Immature natural killer cell (primary cell): Measurements from ENCODE around the gene SCARF2. TPM values are rescaled to one million over a fixed set of nuclear protein-coding genes. Genes with fewer than 3 reads are reported as not detected.
A peak's percentile ranks its signal among the peaks of the same experiment; 100 is the strongest.

Experiments
- DNase-seq, 3 donors: peaks; one replicate each; pipeline ENCODE4 v3.0.0; 2022; ENCODE audit warnings: mixed read lengths in 1 of 3
- H3K27ac Mint-ChIP-seq, 6 donors: one replicate each; pipeline ENCODE4 v1.8.0; 2020; ENCODE audit warnings: mixed read lengths in 6 of 6, mild to moderate bottlenecking in 5 of 6, inconsistent platforms in 4 of 6, moderate library complexity in 3 of 6
- H3K27me3 Mint-ChIP-seq, 3 donors: one replicate each; pipeline ENCODE4 v1.8.0; 2020 to 2021; ENCODE audit warnings: low read depth in 3 of 3, mild to moderate bottlenecking in 3 of 3, mixed read lengths in 3 of 3, moderate library complexity in 3 of 3, inconsistent platforms in 1 of 3
- H3K36me3 Mint-ChIP-seq, 3 donors: one replicate each; pipeline ENCODE4 v1.8.0; 2020; ENCODE audit warnings: mixed read lengths in 3 of 3, inconsistent platforms in 2 of 3, mild to moderate bottlenecking in 2 of 3
- H3K4me1 Mint-ChIP-seq, 2 donors: one replicate each; pipeline ENCODE4 v1.8.0; 2020; ENCODE audit warnings: inconsistent platforms in 2 of 2, mild to moderate bottlenecking in 2 of 2, mixed read lengths in 2 of 2, moderate library complexity in 1 of 2
- H3K4me3 Mint-ChIP-seq, 5 donors: one replicate each; pipeline ENCODE4 v1.8.0; 2020; ENCODE audit warnings: mild to moderate bottlenecking in 5 of 5, mixed read lengths in 5 of 5, inconsistent platforms in 3 of 5, moderate library complexity in 3 of 5
- H3K9me3 Mint-ChIP-seq, 6 donors: one replicate each; pipeline ENCODE4 v1.8.0; 2020; ENCODE audit warnings: mild to moderate bottlenecking in 6 of 6, mixed read lengths in 6 of 6, inconsistent platforms in 4 of 6, moderate library complexity in 3 of 6
- polyA plus RNA-seq, 3 donors: library from polyadenylated mRNA; unstranded; fragments of 300-500 nt; fragmentation: Illumina TruSeq; gene quantifications; one replicate each; pipeline ENCODE4 v1.2.3, GENCODE V29; 2021

The SCARF2 gene
- polyA plus RNA-seq, 3 donors from 2014 or later = 0.48 TPM; not detected in 2

- no peak overlapping the region for H3K4me3 Mint-ChIP-seq
- no peak for DNase-seq
- peaks cover 6 to 22% (median 15%) of the 10 kb centered on the region in 3 donors for H3K36me3 Mint-ChIP-seq
- H3K27ac Mint-ChIP-seq = no peak overlapping the region
- peaks cover 6 to 10% (median 9%) of the 10 kb centered on the region in 3 donors for H3K27me3 Mint-ChIP-seq
- no peaks in the 10 kb centered on the region for H3K9me3 Mint-ChIP-seq
- H3K4me1 Mint-ChIP-seq = peaks cover 11 to 12% of the 10 kb centered on the region in 2 donors
Measured at GRCh38 chr22:20440637-20441591, 3.3 kb upstream of the SCARF2 start.

- no peaks in the 10 kb centered on the region for H3K9me3 Mint-ChIP-seq
- no peak overlapping the region for H3K4me3 Mint-ChIP-seq
- H3K4me1 Mint-ChIP-seq = peaks cover 11 to 16% of the 10 kb centered on the region in 2 donors
- peaks cover 6 to 22% (median 19%) of the 10 kb centered on the region in 3 donors for H3K36me3 Mint-ChIP-seq
- peaks cover 10 to 18% (median 16%) of the 10 kb centered on the region in 3 donors for H3K27me3 Mint-ChIP-seq
- DNase-seq = no peak
- no peak overlapping the region for H3K27ac Mint-ChIP-seq
Measured at GRCh38 chr22:20439928-20440575, 2.4 kb upstream of the SCARF2 start.

GRCh38 chr22:20439556-20439927, 1.9 kb upstream of the SCARF2 start:
- no peak for DNase-seq
- Mint-ChIP-seq H3K4me1 (peaks cover 11 to 16% of the 10 kb centered on the region in 2 donors), H3K9me3 (no peaks in the 10 kb centered on the region), H3K36me3 (peaks cover 6 to 18% (median 17%) of the 10 kb centered on the region in 3 donors), H3K27me3 (peaks cover 15 to 21% (median 19%) of the 10 kb centered on the region in 3 donors), H3K27ac (no peak overlapping the region), H3K4me3 (peak overlapping the region in 3 of 5 donors; percentile 10 to 47 (median 38))

- Mint-ChIP-seq H3K4me3 (peak overlapping the region; percentile 26 to 56 (median 44)), H3K27me3 (peaks cover 19 to 24% (median 19%) of the 10 kb centered on the region in 3 donors), H3K36me3 (peaks cover 3 to 12% (median 12%) of the 10 kb centered on the region in 3 donors), H3K27ac (peak overlapping the region in 1 of 6 donors; percentile 36), H3K4me1 (peaks cover 11 to 16% of the 10 kb centered on the region in 2 donors), H3K9me3 (no peaks in the 10 kb centered on the region)
- no peak for DNase-seq
Measured at GRCh38 chr22:20438678-20439492, 1.3 kb upstream of the SCARF2 start.

- peaks cover 19 to 23% (median 20%) of the 10 kb centered on the region in 3 donors for H3K27me3 Mint-ChIP-seq
- DNase-seq = no peak
- H3K4me1 Mint-ChIP-seq = peaks cover 11 to 16% of the 10 kb centered on the region in 2 donors
- peak overlapping the region; percentile 26 to 56 (median 44) for H3K4me3 Mint-ChIP-seq
- H3K9me3 Mint-ChIP-seq = no peaks in the 10 kb centered on the region
- H3K36me3 Mint-ChIP-seq = peaks cover 3 to 12% (median 12%) of the 10 kb centered on the region in 3 donors
- peak overlapping the region in 1 of 6 donors; percentile 36 for H3K27ac Mint-ChIP-seq
Measured at GRCh38 chr22:20438427-20438677, 727 bp upstream of the SCARF2 start.

- peaks cover 11 to 18% of the 10 kb centered on the region in 2 donors for H3K4me1 Mint-ChIP-seq
- DNase-seq = peak in 1 of 3 donors; percentile 16
- H3K9me3 Mint-ChIP-seq = no peaks in the 10 kb centered on the region
- H3K27ac Mint-ChIP-seq = peak overlapping the region in 1 of 6 donors; percentile 22
- H3K4me3 Mint-ChIP-seq = peak overlapping the region; percentile 79 to 88 (median 81)
- H3K27me3 Mint-ChIP-seq = peaks cover 19 to 27% (median 23%) of the 10 kb centered on the region in 3 donors
- peaks cover 3 to 4% (median 4%) of the 10 kb centered on the region in 3 donors for H3K36me3 Mint-ChIP-seq
Measured at GRCh38 chr22:20436768-20437612, 635 bp downstream of the SCARF2 start.

GRCh38 chr22:20436307-20436767, 1.3 kb downstream of the SCARF2 start:
- Mint-ChIP-seq H3K27ac (no peak overlapping the region), H3K9me3 (no peaks in the 10 kb centered on the region), H3K4me3 (peak overlapping the region in 4 of 5 donors; percentile 79 to 88 (median 82)), H3K36me3 (peaks cover 3 to 4% (median 4%) of the 10 kb centered on the region in 3 donors), H3K27me3 (peaks cover 21 to 27% (median 22%) of the 10 kb centered on the region in 3 donors), H3K4me1 (peaks cover 11 to 19% of the 10 kb centered on the region in 2 donors)
- no peak for DNase-seq

GRCh38 chr22:20435436-20436306, 2.0 kb downstream of the SCARF2 start:
- H3K36me3 Mint-ChIP-seq = peaks cover 2 to 4% (median 2%) of the 10 kb centered on the region in 3 donors
- H3K27me3 Mint-ChIP-seq = peaks cover 21 to 27% (median 22%) of the 10 kb centered on the region in 3 donors
- no peak for DNase-seq
- H3K4me3 Mint-ChIP-seq = peak overlapping the region; percentile 33 to 61 (median 54)
- H3K4me1 Mint-ChIP-seq = peaks cover 11 to 22% of the 10 kb centered on the region in 2 donors
- no peak overlapping the region for H3K27ac Mint-ChIP-seq
- no peaks in the 10 kb centered on the region for H3K9me3 Mint-ChIP-seq

GRCh38 chr22:20434773-20435172, 2.9 kb downstream of the SCARF2 start:
- peaks cover 21 to 29% (median 22%) of the 10 kb centered on the region in 3 donors for H3K27me3 Mint-ChIP-seq
- H3K4me3 Mint-ChIP-seq = no peak overlapping the region
- peaks cover 0 to 4% (median 0%) of the 10 kb centered on the region in 3 donors for H3K36me3 Mint-ChIP-seq
- no peak overlapping the region for H3K27ac Mint-ChIP-seq
- no peaks in the 10 kb centered on the region for H3K9me3 Mint-ChIP-seq
- H3K4me1 Mint-ChIP-seq = peaks cover 11 to 28% of the 10 kb centered on the region in 2 donors
- DNase-seq = no peak

GRCh38 chr22:20434264-20434751, 3.3 kb downstream of the SCARF2 start:
- H3K36me3 Mint-ChIP-seq = peaks cover 0 to 4% (median 0%) of the 10 kb centered on the region in 3 donors
- no peak overlapping the region for H3K4me3 Mint-ChIP-seq
- H3K4me1 Mint-ChIP-seq = peaks cover 12 to 25% of the 10 kb centered on the region in 2 donors
- DNase-seq = no peak
- H3K27me3 Mint-ChIP-seq = peaks cover 21 to 29% (median 23%) of the 10 kb centered on the region in 3 donors
- no peak overlapping the region for H3K27ac Mint-ChIP-seq
- no peaks in the 10 kb centered on the region for H3K9me3 Mint-ChIP-seq

GRCh38 chr22:20433686-20434241, 3.9 kb downstream of the SCARF2 start:
- H3K27ac Mint-ChIP-seq = no peak overlapping the region
- H3K4me1 Mint-ChIP-seq = peaks cover 17 to 29% of the 10 kb centered on the region in 2 donors
- no peak overlapping the region for H3K4me3 Mint-ChIP-seq
- H3K9me3 Mint-ChIP-seq = no peaks in the 10 kb centered on the region
- H3K36me3 Mint-ChIP-seq = peaks cover 0 to 4% (median 0%) of the 10 kb centered on the region in 3 donors
- no peak for DNase-seq
- H3K27me3 Mint-ChIP-seq = peaks cover 21 to 29% (median 27%) of the 10 kb centered on the region in 3 donors
